Caco-2 (cell line): Measurements from ENCODE around the gene PRAMEF9. TPM values are rescaled to one million over a fixed set of nuclear protein-coding genes. Genes with fewer than 3 reads are reported as not detected.

Experiments used
- BruUV-seq: library from RNA; stranded (reverse); fragments of 400-500 nt; replicated peaks from 2 replicates; lab custom pipeline; 2021; lab: Mats Ljungman, UMichigan
- CTCF ChIA-PET: fragments of 300-600 bp; sonication (Branson Sonifier 250); formaldehyde crosslinking; loops from one replicate; lab custom pipeline; 2022; ENCODE audit warnings: antibody characterized with exemption; lab: Charles Lee
- POLR2A ChIA-PET: fragments of 300-600 bp; sonication (Branson Sonifier 250); formaldehyde crosslinking; loops from one replicate; lab custom pipeline; 2022; ENCODE audit warnings: antibody characterized with exemption; lab: Charles Lee
- DNase-seq, 2 experiments: peaks; one replicate each; pipeline versions ENCODE4 v3.0.0 to v3.0.0-alpha.2; 2020 to 2022
- H3K27me3 ChIP-seq: replicated peaks from 2 replicates; pipeline ENCODE4 v1.6.0; 2011; ENCODE audit warnings: low read length; ENCODE audit not compliant: control insufficient read depth, insufficient read depth
- H3K36me3 ChIP-seq: 2 replicates; pipeline ENCODE4 v1.5.1; 2011; ENCODE audit warnings: low read length; ENCODE audit not compliant: control insufficient read depth, insufficient read depth
- H3K4me1 ChIP-seq: fragments of 250-450 bp; sonication (Bioruptor Pico); 2 replicates; pipeline ENCODE4 v1.5.1; 2020; ENCODE audit warnings: mild to moderate bottlenecking
- H3K4me3 ChIP-seq: 2 replicates; pipeline ENCODE4 v1.5.1; 2011; ENCODE audit warnings: low read depth, mild to moderate bottlenecking, control low read depth, low read length
- H3K9me3 ChIP-seq: fragments of 250-450 bp; sonication (Bioruptor Pico); 2 replicates; pipeline ENCODE4 v1.5.1; 2020; ENCODE audit warnings: mild to moderate bottlenecking, moderate library complexity
- H3K27ac Mint-ChIP-seq: one replicate; pipeline ENCODE4 v1.8.0; 2022; ENCODE audit warnings: mixed read lengths; ENCODE audit not compliant: unreplicated experiment
- H3K27me3 Mint-ChIP-seq: one replicate; pipeline ENCODE4 v1.8.0; 2022; ENCODE audit warnings: mixed read lengths; ENCODE audit not compliant: insufficient read depth, unreplicated experiment
- H3K36me3 Mint-ChIP-seq: one replicate; pipeline ENCODE4 v1.8.0; 2022; ENCODE audit warnings: mild to moderate bottlenecking, mixed read lengths; ENCODE audit not compliant: insufficient read depth, unreplicated experiment
- H3K4me1 Mint-ChIP-seq: one replicate; pipeline ENCODE4 v1.8.0; 2022; ENCODE audit warnings: low read depth, mixed read lengths; ENCODE audit not compliant: unreplicated experiment
- H3K4me3 Mint-ChIP-seq: one replicate; pipeline ENCODE4 v1.8.0; 2022; ENCODE audit warnings: mild to moderate bottlenecking, moderate library complexity, mixed read lengths; ENCODE audit not compliant: unreplicated experiment
- H3K9me3 Mint-ChIP-seq: one replicate; pipeline ENCODE4 v1.8.0; 2022; ENCODE audit warnings: mixed read lengths; ENCODE audit not compliant: unreplicated experiment
- intact Hi-C: fragments of 100-400 bp; cut with micrococcal nuclease; formaldehyde crosslinking; loops from one replicate; pipeline ENCODE4 v1.10.0; 2022; ENCODE audit not compliant: unreplicated experiment
- total RNA-seq: library from RNA; stranded (reverse); gene quantifications from 2 replicates; pipeline ENCODE4 v1.2.3, GENCODE V29; 2022
- TF ChIP-seq, protein P1 (sequence below), 2 experiments: fragments of 200-600 bp in 1 of 2; IDR thresholded peaks; 1 replicate in 1 of 2; 2 replicates in 1 of 2; pipeline versions ENCODE4 v1.5.1 to v1.8.0; 2011 to 2022; ENCODE audit warnings: antibody characterized with exemption in 1 of 2, control low read depth in 1 of 2, inconsistent platforms in 1 of 2, low read depth in 1 of 2, low read length in 1 of 2, mild to moderate bottlenecking in 1 of 2, moderate library complexity in 1 of 2; ENCODE audit not compliant: insufficient read depth in 1 of 2, severe bottlenecking in 1 of 2, unreplicated experiment in 1 of 2

The PRAMEF9 gene
- total RNA-seq, 1 experiment from 2014 or later: not detected

DNA sequence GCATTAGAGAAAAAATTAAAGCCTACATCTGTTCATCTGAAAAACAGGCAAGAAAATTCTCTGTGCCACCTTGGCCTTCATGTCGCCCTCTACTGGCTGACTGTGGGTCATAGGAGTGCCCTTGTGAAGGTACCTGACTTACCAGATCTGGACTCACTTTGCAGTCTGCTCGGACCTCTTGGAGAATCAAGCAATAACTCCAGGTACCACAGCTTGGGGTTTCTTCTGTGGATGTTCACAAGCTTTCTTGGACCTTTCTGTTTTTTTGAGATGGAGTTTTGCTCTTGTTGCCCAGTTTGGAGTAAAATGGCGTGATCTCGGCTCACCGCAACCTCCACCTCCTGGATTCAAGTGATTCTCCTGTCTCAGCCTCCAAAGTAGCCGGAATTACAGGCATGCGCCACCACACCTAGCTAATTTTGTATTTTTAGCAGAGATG lies 56.7 kb downstream of the PRAMEF9 start:
- no TSS peak for BruUV-seq
- Mint-ChIP-seq H3K4me1 (no peaks in the 10 kb centered on the region), H3K27ac (no peak overlapping the region), H3K27me3 (peaks cover 3% of the 10 kb centered on the region), H3K4me3 (no peak overlapping the region), H3K36me3 (no peaks in the 10 kb centered on the region), H3K9me3 (no peaks in the 10 kb centered on the region)
- DNase-seq: peak in 1 of 2 experiments; percentile 28
- TF ChIP-seq, protein P1, sequence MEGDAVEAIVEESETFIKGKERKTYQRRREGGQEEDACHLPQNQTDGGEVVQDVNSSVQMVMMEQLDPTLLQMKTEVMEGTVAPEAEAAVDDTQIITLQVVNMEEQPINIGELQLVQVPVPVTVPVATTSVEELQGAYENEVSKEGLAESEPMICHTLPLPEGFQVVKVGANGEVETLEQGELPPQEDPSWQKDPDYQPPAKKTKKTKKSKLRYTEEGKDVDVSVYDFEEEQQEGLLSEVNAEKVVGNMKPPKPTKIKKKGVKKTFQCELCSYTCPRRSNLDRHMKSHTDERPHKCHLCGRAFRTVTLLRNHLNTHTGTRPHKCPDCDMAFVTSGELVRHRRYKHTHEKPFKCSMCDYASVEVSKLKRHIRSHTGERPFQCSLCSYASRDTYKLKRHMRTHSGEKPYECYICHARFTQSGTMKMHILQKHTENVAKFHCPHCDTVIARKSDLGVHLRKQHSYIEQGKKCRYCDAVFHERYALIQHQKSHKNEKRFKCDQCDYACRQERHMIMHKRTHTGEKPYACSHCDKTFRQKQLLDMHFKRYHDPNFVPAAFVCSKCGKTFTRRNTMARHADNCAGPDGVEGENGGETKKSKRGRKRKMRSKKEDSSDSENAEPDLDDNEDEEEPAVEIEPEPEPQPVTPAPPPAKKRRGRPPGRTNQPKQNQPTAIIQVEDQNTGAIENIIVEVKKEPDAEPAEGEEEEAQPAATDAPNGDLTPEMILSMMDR (IDR thresholded peaks at IDR 0.05; ENCODE audit: insufficient read depth in 1 of 2, low read depth in 1 of 2, low read length in 1 of 2, severe bottlenecking in 1 of 2, unreplicated experiment in 1 of 2): peak; percentile 18 to 27
- Histone ChIP-seq H3K4me3 (no peak overlapping the region), H3K9me3 (no peaks in the 10 kb centered on the region), H3K36me3 (no peaks in the 10 kb centered on the region), H3K27me3 (no peaks in the 10 kb centered on the region), H3K4me1 (no peaks in the 10 kb centered on the region)
- ChIA-PET CTCF (no interaction called here), POLR2A (no interaction called here)
- intact Hi-C loops: no loop called here

Other genes with a start within 250 kb of the PRAMEF9 start
- gene PRAMEF6, start 224.3 kb upstream of the PRAMEF9 start, total RNA-seq: not detected in 2 replicates
- not detected in 2 replicates for gene PRAMEF27, start 115.3 kb upstream of the PRAMEF9 start, total RNA-seq
- gene HNRNPCL3, start 111.1 kb upstream of the PRAMEF9 start, total RNA-seq: not detected in 2 replicates
- not detected in 2 replicates for gene PRAMEF25, start 101.1 kb upstream of the PRAMEF9 start, total RNA-seq
- not detected in 2 replicates for gene HNRNPCL2, start 55.0 kb upstream of the PRAMEF9 start, total RNA-seq
- not detected in 2 replicates for gene PRAMEF26, start 15.8 kb upstream of the PRAMEF9 start, total RNA-seq
- not detected in 2 replicates for gene HNRNPCL4, start 6.2 kb upstream of the PRAMEF9 start, total RNA-seq
- not detected in 2 replicates for gene PRAMEF13, start 29.6 kb downstream of the PRAMEF9 start, total RNA-seq
- gene PRAMEF18, start 54.3 kb downstream of the PRAMEF9 start, total RNA-seq: not detected in 2 replicates
- gene PRAMEF5, start 82.3 kb downstream of the PRAMEF9 start, total RNA-seq: not detected in 2 replicates
- gene PRAMEF8, start 113.3 kb downstream of the PRAMEF9 start, total RNA-seq: not detected in 2 replicates
- 0.23 and 0.49 TPM in 2 replicates for gene PRAMEF33, start 131.7 kb downstream of the PRAMEF9 start, total RNA-seq
- gene PRAMEF15, start 143.7 kb downstream of the PRAMEF9 start, total RNA-seq: not detected in 2 replicates
- not detected in 2 replicates for gene PRAMEF14, start 175.3 kb downstream of the PRAMEF9 start, total RNA-seq
- not detected in 2 replicates for gene PRAMEF19, start 200.1 kb downstream of the PRAMEF9 start, total RNA-seq
- gene PRAMEF17, start 217.8 kb downstream of the PRAMEF9 start, total RNA-seq: not detected in 2 replicates
- gene PRAMEF20, start 238.6 kb downstream of the PRAMEF9 start, total RNA-seq: not detected in 2 replicates